Panc1 (cell line): Measurements from ENCODE around the gene CNTNAP4. TPM values are rescaled to one million over a fixed set of nuclear protein-coding genes. Genes with fewer than 3 reads are reported as not detected.

Source experiments
- ATAC-seq: fragments of 200-7000 bp; cut with Tn5 transposase; 2 replicates; pipeline ENCODE4 v1.9.1; 2020; ENCODE audit warnings: mild to moderate bottlenecking, moderate library complexity
- BruUV-seq: library from RNA; stranded (reverse); fragments of 400-500 nt; replicated peaks from 2 replicates; lab custom pipeline; 2021; lab: Mats Ljungman, UMichigan
- CTCF ChIA-PET: fragments of 300-600 bp; sonication (Branson Sonifier 250); formaldehyde crosslinking; loops from one replicate; lab custom pipeline; 2022; ENCODE audit warnings: antibody characterized with exemption; lab: Charles Lee
- POLR2A ChIA-PET: fragments of 300-600 bp; sonication (Branson Sonifier 250); formaldehyde crosslinking; loops from one replicate; lab custom pipeline; 2022; ENCODE audit warnings: antibody characterized with exemption; lab: Charles Lee
- DNase-seq: peaks from one replicate; pipeline ENCODE4 v3.0.0-alpha.2; 2010; ENCODE audit warnings: low read depth, low spot score
- H3K27ac ChIP-seq: 2 replicates; pipeline ENCODE4 v1.5.1; 2011; ENCODE audit warnings: mild to moderate bottlenecking, low read length, inconsistent platforms
- H3K27me3 ChIP-seq: fragments of 200-500 bp; sonication (Bioruptor generic); 2 replicates; pipeline ENCODE4 v1.6.0; 2014; ENCODE audit warnings: low read length, inconsistent platforms; ENCODE audit not compliant: control insufficient read depth, insufficient read depth
- H3K36me3 ChIP-seq: fragments of 200-500 bp; sonication (Bioruptor generic); 2 replicates; pipeline ENCODE4 v1.5.1; 2014; ENCODE audit warnings: inconsistent platforms, mild to moderate bottlenecking, low read length, moderate library complexity; ENCODE audit not compliant: control insufficient read depth, insufficient read depth
- H3K4me1 ChIP-seq: 2 replicates; pipeline ENCODE4 v1.5.1; 2011; ENCODE audit warnings: inconsistent platforms, mild to moderate bottlenecking, low read length, moderate library complexity; ENCODE audit not compliant: control insufficient read depth, insufficient read depth
- H3K4me3 ChIP-seq, 2 experiments: 2 replicates each; pipeline ENCODE4 v1.5.1; 2011 to 2012; ENCODE audit warnings: low read depth in 2 of 2, low read length in 2 of 2, mild to moderate bottlenecking in 2 of 2, inconsistent platforms in 1 of 2, moderate library complexity in 1 of 2
- H3K9me3 ChIP-seq: fragments of 200-500 bp; sonication (Bioruptor generic); 2 replicates; pipeline ENCODE4 v1.5.1; 2014; ENCODE audit warnings: low read depth, mild to moderate bottlenecking, inconsistent platforms, low read length, moderate library complexity; ENCODE audit not compliant: control insufficient read depth, insufficient read depth
- CTCF ChIP-seq: fragments of 450-650 bp; IDR thresholded peaks from 2 replicates; pipeline ENCODE4 v1.5.1; 2017; ENCODE audit warnings: mild to moderate bottlenecking
- POLR2AphosphoS5 ChIP-seq: IDR thresholded peaks from 2 replicates; pipeline ENCODE4 v1.6.1; 2012; ENCODE audit warnings: mild to moderate bottlenecking, low read depth, low read length, moderate library complexity
- REST ChIP-seq, 2 experiments: IDR thresholded peaks; 2 replicates each; pipeline ENCODE4 v1.6.1; 2011 to 2012; ENCODE audit warnings: low read depth in 2 of 2, control low read depth in 1 of 2, low read length in 1 of 2, mild to moderate bottlenecking in 1 of 2, moderate library complexity in 1 of 2; ENCODE audit not compliant: insufficient read depth in 1 of 2
- SIN3A ChIP-seq: IDR thresholded peaks from 2 replicates; pipeline ENCODE4 v1.6.1; 2012; ENCODE audit warnings: low read depth, mild to moderate bottlenecking, low read length, moderate library complexity, borderline replicate concordance; ENCODE audit not compliant: insufficient read depth
- TCF7L2 ChIP-seq: IDR thresholded peaks from 2 replicates; pipeline ENCODE4 v1.6.1; 2011; ENCODE audit warnings: mild to moderate bottlenecking, low read depth, low read length, inconsistent platforms
- in situ Hi-C: cut with HindIII; loops from 2 replicates; pipeline ENCODE4 v1.10.0; 2016; ENCODE audit warnings: low sequenced_read_pairs, low pct_unique_long_range_greater_than_20kb
- intact Hi-C: fragments of 100-400 bp; cut with micrococcal nuclease; formaldehyde crosslinking; loops from one replicate; pipeline ENCODE4 v1.10.0; 2022; ENCODE audit not compliant: unreplicated experiment
- total RNA-seq: library from RNA; stranded (reverse); gene quantifications from one replicate; pipeline ENCODE4 v1.2.1, GENCODE V29; 2021; ENCODE audit not compliant: unreplicated experiment

CNTNAP4 gene
- total RNA-seq, 1 experiment from 2014 or later, result not detected

GRCh38 chr16:76441876-76442275, 164.7 kb downstream of the CNTNAP4 start:
- TF ChIP-seq REST (IDR thresholded peaks at IDR 0.05; ENCODE audit: insufficient read depth in 1 of 2, low read depth in 2 of 2, low read length in 1 of 2), result no peak
- TF ChIP-seq TCF7L2, result no peak
- TF ChIP-seq SIN3A, result no peak
- no peak for TF ChIP-seq POLR2AphosphoS5
- TF ChIP-seq CTCF, result no peak
- in situ Hi-C loops, result no loop called here
- Histone ChIP-seq H3K36me3 (no peaks in the 10 kb centered on the region), H3K9me3 (no peaks in the 10 kb centered on the region), H3K27ac (no peak overlapping the region), H3K4me3 (no peak overlapping the region), H3K27me3 (no peaks in the 10 kb centered on the region), H3K4me1 (no peaks in the 10 kb centered on the region)
- intact Hi-C loops, result no loop called here
- ATAC-seq (no peak), DNase-seq (no peak)
- CTCF ChIA-PET, result no interaction called here
- POLR2A ChIA-PET, result no interaction called here
- no TSS peak for BruUV-seq

GRCh38 chr16:76443973-76444372, 166.8 kb downstream of the CNTNAP4 start:
- in situ Hi-C loops (no loop called here), intact Hi-C loops (no loop called here)
- ATAC-seq (no peak), DNase-seq (no peak)
- Histone ChIP-seq H3K27me3 (no peaks in the 10 kb centered on the region), H3K36me3 (no peaks in the 10 kb centered on the region), H3K9me3 (no peaks in the 10 kb centered on the region), H3K4me3 (no peak overlapping the region), H3K27ac (no peak overlapping the region), H3K4me1 (no peaks in the 10 kb centered on the region)
- BruUV-seq, result no TSS peak
- POLR2A ChIA-PET, result no interaction called here
- no peak for TF ChIP-seq POLR2AphosphoS5
- no peak for TF ChIP-seq REST (IDR thresholded peaks at IDR 0.05; ENCODE audit: insufficient read depth in 1 of 2, low read depth in 2 of 2, low read length in 1 of 2)
- TF ChIP-seq CTCF, result no peak
- no peak for TF ChIP-seq SIN3A
- TF ChIP-seq TCF7L2, result no peak
- CTCF ChIA-PET, result no interaction called here
